Astrocyte of the cerebellum (primary cell): Measurements from ENCODE around the gene TMEM178A.
A peak's percentile ranks its signal among the peaks of the same experiment; 100 is the strongest.

ENCODE experiments used
- DNase-seq: peaks from one replicate; pipeline ENCODE4 v3.0.0-alpha.2; 2011; ENCODE audit warnings: low read depth
- H3K4me3 ChIP-seq: 2 replicates; pipeline ENCODE4 v1.5.1; 2011; ENCODE audit warnings: mild to moderate bottlenecking, low read depth, low read length, moderate library complexity
- CTCF ChIP-seq: IDR thresholded peaks from 2 replicates; pipeline ENCODE4 v1.5.1; 2012; ENCODE audit warnings: low read length, low read depth, moderate library complexity, mild to moderate bottlenecking; ENCODE audit errors: missing control alignments
- in situ Hi-C: cut with HindIII; loops from 2 replicates; pipeline ENCODE4 v1.10.0; 2017; ENCODE audit warnings: low sequenced_read_pairs

TMEM178A gene

DNA sequence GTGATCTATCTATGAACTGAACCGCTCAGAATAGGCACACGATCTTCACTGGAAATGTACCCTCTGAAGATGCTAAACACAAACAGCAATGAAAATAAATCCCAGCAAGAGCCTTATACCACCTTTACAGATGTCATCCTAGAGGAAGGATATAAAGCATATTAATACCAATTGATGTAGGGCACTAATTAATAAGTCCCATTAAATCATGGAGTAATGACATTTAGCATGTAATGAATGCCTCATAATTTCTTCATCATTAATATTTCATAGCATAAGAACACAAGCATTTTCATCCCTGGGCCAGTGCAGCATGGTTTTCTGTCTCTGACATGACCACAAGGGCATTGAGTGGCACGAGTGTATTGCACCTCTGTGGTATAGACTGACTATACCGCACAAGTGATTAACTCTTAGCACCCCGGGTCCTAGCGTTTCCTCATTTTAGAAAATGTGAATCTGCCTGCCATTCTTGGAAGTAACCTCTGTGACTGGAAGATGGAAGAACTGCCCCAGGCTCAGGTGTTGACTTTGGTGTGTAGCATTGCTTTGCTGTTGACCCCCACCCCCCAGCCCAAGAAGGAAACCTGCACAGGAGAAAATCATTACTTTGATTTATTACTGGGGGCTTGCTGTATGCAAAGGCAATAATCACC is 1.4 kb upstream of the TMEM178A start:
- DNase-seq: no peak
- no peak for TF ChIP-seq CTCF
- in situ Hi-C loops: no loop called here
- no peak overlapping the region for H3K4me3 ChIP-seq

GRCh38 chr2:39664888-39665591 is 677 bp upstream of the TMEM178A start:
- no peak for TF ChIP-seq CTCF
- no peak for DNase-seq
- in situ Hi-C loops: no loop called here
- peak overlapping the region; percentile 3 for H3K4me3 ChIP-seq

GRCh38 chr2:39666491-39667101 is 879 bp downstream of the TMEM178A start:
- TF ChIP-seq CTCF: no peak
- peak overlapping the region; percentile 40 for H3K4me3 ChIP-seq
- no peak for DNase-seq
- in situ Hi-C loops: no loop called here

- DNase-seq: no peak
- in situ Hi-C loops: no loop called here
- H3K4me3 ChIP-seq: peak overlapping the region; percentile 40
- no peak for TF ChIP-seq CTCF
Observed at GRCh38 chr2:39667104-39667885, 1.6 kb downstream of the TMEM178A start.

DNA sequence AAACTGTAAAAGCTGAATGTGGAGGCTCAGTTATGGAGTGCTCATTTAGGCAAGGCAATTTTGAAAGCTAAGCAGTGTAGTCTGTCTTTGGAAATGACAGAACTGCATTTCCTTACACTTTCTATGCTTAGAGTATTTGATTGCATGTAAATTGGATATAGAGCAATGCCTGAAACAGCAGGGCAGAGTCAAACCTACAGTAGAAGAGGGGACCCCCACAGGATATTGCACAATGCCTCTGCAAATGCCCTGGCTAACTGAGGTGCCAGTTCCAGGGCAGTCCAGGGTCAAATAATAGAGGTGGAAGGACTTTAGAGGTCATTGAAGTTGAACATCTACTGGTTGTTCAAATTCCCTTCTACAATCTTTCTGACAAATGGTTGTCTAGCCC is 2.2 kb downstream of the TMEM178A start:
- TF ChIP-seq CTCF: no peak
- no peak overlapping the region for H3K4me3 ChIP-seq
- in situ Hi-C loops: no loop called here
- DNase-seq: no peak

GRCh38 chr2:39668576-39669080 is 2.9 kb downstream of the TMEM178A start:
- in situ Hi-C loops: no loop called here
- no peak overlapping the region for H3K4me3 ChIP-seq
- no peak for TF ChIP-seq CTCF
- no peak for DNase-seq
